Stimulated activated naive CD8-positive, alpha-beta T cell treated with anti-CD3 and anti-CD28 coated beads, Interleukin-15, amount 100 ng/mL, for 72 hours (primary cell): ENCODE results near the gene SMIM12.

ENCODE experiments used
- ATAC-seq: fragments of 150-1000 bp; cut with Tn5 transposase; 2 replicates; pipeline ENCODE4 v1.10.0; 2021; ENCODE audit warnings: mild to moderate bottlenecking, moderate library complexity
- DNase-seq, 2 donors: peaks; one replicate each; pipeline ENCODE4 v3.0.0; 2021 to 2022
- H3K27ac Mint-ChIP-seq, 2 donors: one replicate each; pipeline ENCODE4 v1.8.0; 2022; ENCODE audit warnings: mild to moderate bottlenecking in 2 of 2, mixed read lengths in 2 of 2, moderate library complexity in 2 of 2
- H3K27me3 Mint-ChIP-seq: one replicate; pipeline ENCODE4 v1.8.0; 2022; ENCODE audit warnings: mixed read lengths
- H3K4me1 Mint-ChIP-seq: one replicate; pipeline ENCODE4 v1.8.0; 2022; ENCODE audit warnings: mild to moderate bottlenecking, mixed read lengths
- H3K4me3 Mint-ChIP-seq, 2 donors: one replicate each; pipeline ENCODE4 v1.8.0; 2022; ENCODE audit warnings: mild to moderate bottlenecking in 2 of 2, mixed read lengths in 2 of 2, moderate library complexity in 1 of 2
- H3K9me3 Mint-ChIP-seq, 2 donors: one replicate each; pipeline ENCODE4 v1.8.0; 2022; ENCODE audit warnings: mixed read lengths in 2 of 2

Gene SMIM12

DNA sequence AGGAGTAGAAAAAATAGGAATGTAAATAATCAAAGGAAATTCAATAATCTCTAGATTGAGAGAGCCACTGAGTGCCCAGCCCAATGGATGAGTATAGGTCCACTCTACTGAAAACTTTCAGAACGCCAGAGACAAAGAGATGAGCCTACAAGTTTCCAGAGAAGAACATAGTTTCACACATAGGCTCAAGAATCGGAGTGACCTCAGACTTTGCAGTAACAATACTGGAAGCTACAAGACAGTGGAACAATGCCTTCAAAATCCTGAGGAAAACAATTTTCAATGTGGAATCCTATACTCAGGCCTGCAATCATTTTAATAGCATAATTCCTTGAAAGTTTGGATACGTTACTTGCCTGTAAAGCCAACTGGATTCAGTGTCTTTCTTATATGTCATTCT lies 55.8 kb downstream of the SMIM12 start:
- no peak for ATAC-seq
- H3K4me1 Mint-ChIP-seq: peaks cover 12% of the 10 kb centered on the region
- DNase-seq: no peak
- peaks cover 0 to 8% of the 10 kb centered on the region in 2 donors for H3K9me3 Mint-ChIP-seq
- no peak overlapping the region for H3K4me3 Mint-ChIP-seq
- no peak overlapping the region for H3K27ac Mint-ChIP-seq
- H3K27me3 Mint-ChIP-seq: no peaks in the 10 kb centered on the region
